H9 (cell line): ENCODE measurements around the gene CRYGC. TPM values are rescaled to one million over a fixed set of nuclear protein-coding genes. Genes with fewer than 3 reads are reported as not detected.

Experiments used
- DNase-seq: peaks from one replicate; pipeline ENCODE4 v3.0.0-alpha.2; 2017
- H2AFZ ChIP-seq: one replicate; pipeline ENCODE4 v1.6.1; 2013; ENCODE audit warnings: mild to moderate bottlenecking, low read length, control low read depth, moderate library complexity
- H2AK5ac ChIP-seq: 2 replicates; pipeline ENCODE4 v1.6.1; 2013; ENCODE audit warnings: low read length, control low read depth, mixed read lengths; ENCODE audit not compliant: insufficient read length
- H2BK120ac ChIP-seq: one replicate; pipeline ENCODE4 v1.6.1; 2013; ENCODE audit warnings: low read depth, mild to moderate bottlenecking, low read length, control low read depth, inconsistent platforms; ENCODE audit not compliant: poor library complexity, severe bottlenecking
- H2BK12ac ChIP-seq: 2 replicates; pipeline ENCODE4 v1.6.1; 2013; ENCODE audit warnings: low read length, control low read depth, mixed read lengths, low read depth; ENCODE audit not compliant: insufficient read length
- H2BK15ac ChIP-seq: 2 replicates; pipeline ENCODE4 v1.6.1; 2013; ENCODE audit warnings: low read depth, low read length, control low read depth
- H2BK20ac ChIP-seq: one replicate; pipeline ENCODE4 v1.6.1; 2013; ENCODE audit warnings: low read depth, mild to moderate bottlenecking, low read length, control low read depth, inconsistent platforms; ENCODE audit not compliant: poor library complexity, severe bottlenecking
- H2BK5ac ChIP-seq: 2 replicates; pipeline ENCODE4 v1.6.1; 2013; ENCODE audit warnings: low read length, control low read depth, mixed read lengths; ENCODE audit not compliant: insufficient read length
- H3K14ac ChIP-seq: 2 replicates; pipeline ENCODE4 v1.6.1; 2013; ENCODE audit warnings: low read length, control low read depth; ENCODE audit not compliant: insufficient read depth
- H3K18ac ChIP-seq: 2 replicates; pipeline ENCODE4 v1.6.1; 2013; ENCODE audit warnings: low read depth, mild to moderate bottlenecking, mixed read lengths, low read length, control low read depth; ENCODE audit not compliant: insufficient read length
- H3K23ac ChIP-seq: 2 replicates; pipeline ENCODE4 v1.6.1; 2013; ENCODE audit warnings: low read length, control low read depth, mixed read lengths, low read depth; ENCODE audit not compliant: insufficient read length
- H3K23me2 ChIP-seq: 2 replicates; pipeline ENCODE4 v1.6.1; 2013; ENCODE audit warnings: low read depth, mild to moderate bottlenecking, mixed read lengths, low read length, control low read depth; ENCODE audit not compliant: insufficient read length, poor library complexity, severe bottlenecking
- H3K27ac ChIP-seq: 2 replicates; pipeline ENCODE4 v1.5.1; 2013; ENCODE audit warnings: low read length, control low read depth, mixed read lengths, low read depth; ENCODE audit not compliant: insufficient read length
- H3K27me3 ChIP-seq: 2 replicates; pipeline ENCODE4 v1.6.1; 2013; ENCODE audit warnings: low read length, control low read depth, inconsistent platforms; ENCODE audit not compliant: insufficient read depth
- H3K4ac ChIP-seq: 2 replicates; pipeline ENCODE4 v1.6.1; 2013; ENCODE audit warnings: low read depth, mild to moderate bottlenecking, control low read depth, inconsistent platforms, low read length, moderate library complexity
- H3K4me1 ChIP-seq: 2 replicates; pipeline ENCODE4 v1.6.1; 2013; ENCODE audit warnings: low read length, control low read depth, inconsistent platforms; ENCODE audit not compliant: insufficient read depth
- H3K4me2 ChIP-seq: 2 replicates; pipeline ENCODE4 v1.6.1; 2013; ENCODE audit warnings: low read length, control low read depth, mixed read lengths; ENCODE audit not compliant: insufficient read length, insufficient read depth
- H3K56ac ChIP-seq: 2 replicates; pipeline ENCODE4 v1.6.1; 2013; ENCODE audit warnings: low read depth, mild to moderate bottlenecking, mixed read lengths, low read length, control low read depth; ENCODE audit not compliant: insufficient read length
- H3K79me1 ChIP-seq: 2 replicates; pipeline ENCODE4 v1.6.1; 2013; ENCODE audit warnings: low read depth, mild to moderate bottlenecking, moderate library complexity, low read length, control low read depth, inconsistent platforms; ENCODE audit not compliant: insufficient read depth, poor library complexity, severe bottlenecking
- H3K79me2 ChIP-seq: 2 replicates; pipeline ENCODE4 v1.6.1; 2013; ENCODE audit warnings: low read length, control low read depth, inconsistent platforms; ENCODE audit not compliant: insufficient read depth
- H3K9ac ChIP-seq: 2 replicates; pipeline ENCODE4 v1.6.1; 2013; ENCODE audit warnings: low read length, control low read depth, mixed read lengths; ENCODE audit not compliant: insufficient read length; ENCODE audit errors: extremely low read depth
- H3K9me3 ChIP-seq: one replicate; pipeline ENCODE4 v1.6.1; 2013; ENCODE audit warnings: low read depth, low read length, inconsistent platforms; ENCODE audit not compliant: control insufficient read depth
- H3T11ph ChIP-seq: one replicate; pipeline ENCODE4 v1.6.1; 2013; ENCODE audit warnings: mild to moderate bottlenecking, low read length, control low read depth, inconsistent platforms
- H4K20me1 ChIP-seq: one replicate; pipeline ENCODE4 v1.6.1; 2013; ENCODE audit not compliant: control insufficient read depth, insufficient read length, insufficient read depth
- H4K5ac ChIP-seq: 2 replicates; pipeline ENCODE4 v1.6.1; 2013; ENCODE audit warnings: low read depth, mild to moderate bottlenecking, mixed read lengths, low read length, control low read depth; ENCODE audit not compliant: insufficient read length
- H4K8ac ChIP-seq: replicated peaks from 2 replicates; pipeline ENCODE4 v1.6.1; 2013; ENCODE audit warnings: low read length, control low read depth, mixed read lengths, low read depth; ENCODE audit not compliant: insufficient read length
- H4K91ac ChIP-seq: 2 replicates; pipeline ENCODE4 v1.6.1; 2013; ENCODE audit warnings: low read depth, mild to moderate bottlenecking, moderate library complexity, mixed read lengths, low read length, control low read depth; ENCODE audit not compliant: insufficient read length
- H3K27ac Mint-ChIP-seq, 3 experiments: 2 replicates in 2 of 3; 3 replicates in 1 of 3; pipeline ENCODE4 v1.8.0; 2020 to 2021; ENCODE audit warnings: mixed read lengths in 3 of 3, mild to moderate bottlenecking in 1 of 3, moderate library complexity in 1 of 3
- H3K27me3 Mint-ChIP-seq: 2 replicates; pipeline ENCODE4 v1.8.0; 2021; ENCODE audit warnings: low read depth, mild to moderate bottlenecking, moderate library complexity, mixed read lengths
- H3K36me3 Mint-ChIP-seq, 3 experiments: 2 replicates in 2 of 3; 3 replicates in 1 of 3; pipeline ENCODE4 v1.8.0; 2020 to 2021; ENCODE audit warnings: low read depth in 3 of 3, mixed read lengths in 3 of 3; ENCODE audit not compliant: insufficient read depth in 1 of 3
- H3K4me1 Mint-ChIP-seq, 2 experiments: 2 replicates each; pipeline ENCODE4 v1.8.0; 2020; ENCODE audit warnings: mixed read lengths in 2 of 2
- H3K4me3 Mint-ChIP-seq, 2 experiments: 2 replicates in 1 of 2; 3 replicates in 1 of 2; pipeline ENCODE4 v1.8.0; 2020 to 2021; ENCODE audit warnings: mild to moderate bottlenecking in 2 of 2, mixed read lengths in 2 of 2, moderate library complexity in 1 of 2
- H3K9me3 Mint-ChIP-seq, 2 experiments: 2 replicates in 1 of 2; 3 replicates in 1 of 2; pipeline ENCODE4 v1.8.0; 2020; ENCODE audit warnings: mild to moderate bottlenecking in 2 of 2, mixed read lengths in 2 of 2, moderate library complexity in 1 of 2
- CTCF ChIP-seq: fragments of 200-600 bp; sonication (generic); conservative IDR thresholded peaks from 3 replicates; pipeline ENCODE4 v1.8.0; 2021; ENCODE audit warnings: antibody characterized with exemption, mild to moderate bottlenecking
- WGBS: extraction: QIAGEN DNeasy Blood & Tissue Kit; methylation state at CpG from one replicate; pipeline ENCODE4 v1.1.7; 2013; ENCODE audit warnings: missing lambda C conversion rate, low lambda C conversion rate, mixed read lengths; ENCODE audit not compliant: insufficient read length; ENCODE audit errors: extremely low coverage; 5-methylcytosine and 5-hydroxymethylcytosine counted together
- total RNA-seq: library from RNA; stranded (reverse); gene quantifications from 2 replicates; pipeline ENCODE4 v1.2.1, GENCODE V29; 2021

Gene CRYGC
- total RNA-seq, 1 experiment from 2014 or later: not detected

GRCh38 chr2:208127090-208127489, 2.5 kb downstream of the CRYGC start:
- Mint-ChIP-seq H3K36me3 (no peaks in the 10 kb centered on the region; a peak in 1 of 7 replicates), H3K4me3 (no peak overlapping the region), H3K27ac (no peak overlapping the region), H3K27me3 (no peaks in the 10 kb centered on the region), H3K9me3 (peaks cover 2 to 3% of the 10 kb centered on the region in 2 experiments; a peak in 2 of 5 replicates), H3K4me1 (no peaks in the 10 kb centered on the region)
- H3K9me3 ChIP-seq: no peaks in the 10 kb centered on the region
- no peak overlapping the region for H3K56ac ChIP-seq
- no peak overlapping the region for H3K4me2 ChIP-seq
- H4K8ac ChIP-seq: no peak overlapping the region
- no peak overlapping the region for H3K14ac ChIP-seq
- no peak overlapping the region for H2BK5ac ChIP-seq
- H3K9ac ChIP-seq: no peak overlapping the region
- no peak overlapping the region for H4K5ac ChIP-seq
- H2BK15ac ChIP-seq: no peak overlapping the region
- no peaks in the 10 kb centered on the region for H3K4me1 ChIP-seq
- no peak overlapping the region for H3K23ac ChIP-seq
- no peak for DNase-seq
- H3K27ac ChIP-seq: no peak overlapping the region
- no peak overlapping the region for H4K91ac ChIP-seq
- no peak overlapping the region for H3K18ac ChIP-seq
- H3T11ph ChIP-seq: no peak overlapping the region
- H3K4ac ChIP-seq: no peak overlapping the region
- H2AK5ac ChIP-seq: no peak overlapping the region
- H2BK20ac ChIP-seq: no peak overlapping the region
- no CpG with 5 or more reads among the region's 4 CpGs for WGBS
- no peaks in the 10 kb centered on the region for H3K27me3 ChIP-seq
- no peaks in the 10 kb centered on the region for H3K79me2 ChIP-seq
- H2BK120ac ChIP-seq: no peak overlapping the region
- H2BK12ac ChIP-seq: no peak overlapping the region
- no peaks in the 10 kb centered on the region for H3K23me2 ChIP-seq
- no peaks in the 10 kb centered on the region for H4K20me1 ChIP-seq
- no peaks in the 10 kb centered on the region for H3K79me1 ChIP-seq
- H2AFZ ChIP-seq: no peak overlapping the region
- no peak for TF ChIP-seq CTCF
